CD14-positive monocyte (primary cell): ENCODE measurements around the gene TLCD3A. TPM values are rescaled to one million over a fixed set of nuclear protein-coding genes. Genes with fewer than 3 reads are reported as not detected.

Experiments used
- DNase-seq, 3 donors: peaks; one replicate each; pipeline ENCODE4 v3.0.0-alpha.2; 2011 to 2022
- H2AFZ ChIP-seq: 2 replicates; pipeline ENCODE4 v1.6.0; 2012; ENCODE audit warnings: mild to moderate bottlenecking, low read depth, low read length, inconsistent platforms; ENCODE audit not compliant: insufficient read depth, poor library complexity, severe bottlenecking
- H3K27ac ChIP-seq, 2 donors: 1 replicate in 1 of 2; 2 replicates in 1 of 2; pipeline ENCODE4 v1.5.1; 2012 to 2013; ENCODE audit warnings: low read length in 2 of 2, control low read depth in 1 of 2, inconsistent platforms in 1 of 2, low read depth in 1 of 2, mild to moderate bottlenecking in 1 of 2
- H3K27me3 ChIP-seq, 2 donors: one replicate each; pipeline versions ENCODE4 v1.6.0 to v1.6.1; 2011 to 2013; ENCODE audit warnings: low read length in 2 of 2; ENCODE audit not compliant: control insufficient read depth in 2 of 2, insufficient read depth in 2 of 2
- H3K36me3 ChIP-seq, 2 donors: replicated peaks in 1 of 2; 1 replicate in 1 of 2; 2 replicates in 1 of 2; pipeline versions ENCODE4 v1.5.1 to v1.6.1; 2012 to 2013; ENCODE audit warnings: low read length in 2 of 2, control low read depth in 1 of 2, inconsistent platforms in 1 of 2, mild to moderate bottlenecking in 1 of 2; ENCODE audit not compliant: insufficient read depth in 2 of 2, control insufficient read depth in 1 of 2
- H3K4me1 ChIP-seq, 2 donors: 1 replicate in 1 of 2; 2 replicates in 1 of 2; pipeline versions ENCODE4 v1.5.1 to v1.6.1; 2012 to 2013; ENCODE audit warnings: low read length in 2 of 2, control low read depth in 1 of 2, inconsistent platforms in 1 of 2, mild to moderate bottlenecking in 1 of 2, moderate library complexity in 1 of 2; ENCODE audit not compliant: insufficient read depth in 2 of 2, control insufficient read depth in 1 of 2
- H3K4me2 ChIP-seq: replicated peaks from 2 replicates; pipeline ENCODE3; 2012; ENCODE audit warnings: low read length, moderate library complexity, mild to moderate bottlenecking; ENCODE audit not compliant: poor library complexity, severe bottlenecking; ENCODE audit errors: extremely low read depth
- H3K4me3 ChIP-seq, 3 experiments: fragments of 200-600 bp in 1 of 3; sonication (generic) in 1 of 3; replicated peaks in 1 of 3; 1 replicate in 2 of 3; 2 replicates in 1 of 3; pipeline ENCODE4 v1.5.1; 2011 to 2013; ENCODE audit warnings: low read length in 3 of 3, mild to moderate bottlenecking in 3 of 3, control low read depth in 2 of 3, low read depth in 2 of 3, inconsistent platforms in 1 of 3, moderate library complexity in 1 of 3
- H3K79me2 ChIP-seq: 2 replicates; pipeline ENCODE4 v1.6.0; 2012; ENCODE audit warnings: mild to moderate bottlenecking, control low read depth, inconsistent platforms, low read length, moderate library complexity; ENCODE audit not compliant: insufficient read depth
- H3K9ac ChIP-seq: 2 replicates; pipeline ENCODE4 v1.6.0; 2017; ENCODE audit warnings: low read length, mild to moderate bottlenecking; ENCODE audit not compliant: insufficient read depth, poor library complexity, severe bottlenecking
- H3K9me3 ChIP-seq, 2 donors: replicated peaks in 1 of 2; 1 replicate in 1 of 2; 2 replicates in 1 of 2; pipeline versions ENCODE4 v1.5.1 to v1.6.1; 2012 to 2013; ENCODE audit warnings: low read length in 2 of 2, control low read depth in 1 of 2; ENCODE audit not compliant: control insufficient read depth in 1 of 2, insufficient read depth in 1 of 2
- H4K20me1 ChIP-seq: 2 replicates; pipeline ENCODE4 v1.6.0; 2012; ENCODE audit warnings: mild to moderate bottlenecking, low read length, control low read depth, moderate library complexity; ENCODE audit not compliant: insufficient read depth
- H3K27ac Mint-ChIP-seq, 7 donors: one replicate each; pipeline ENCODE4 v1.8.0; 2020; ENCODE audit warnings: mild to moderate bottlenecking in 7 of 7, mixed read lengths in 7 of 7, moderate library complexity in 6 of 7, inconsistent platforms in 2 of 7
- H3K27me3 Mint-ChIP-seq, 3 donors: one replicate each; pipeline ENCODE4 v1.8.0; 2021 to 2022; ENCODE audit warnings: low read depth in 3 of 3, mild to moderate bottlenecking in 3 of 3, mixed read lengths in 3 of 3, moderate library complexity in 3 of 3, inconsistent platforms in 1 of 3
- H3K36me3 Mint-ChIP-seq, 2 donors: one replicate each; pipeline ENCODE4 v1.8.0; 2020; ENCODE audit warnings: mixed read lengths in 2 of 2, inconsistent platforms in 1 of 2, mild to moderate bottlenecking in 1 of 2
- H3K4me1 Mint-ChIP-seq: one replicate; pipeline ENCODE4 v1.8.0; 2020; ENCODE audit warnings: mild to moderate bottlenecking, mixed read lengths
- H3K4me3 Mint-ChIP-seq, 2 donors: one replicate each; pipeline ENCODE4 v1.8.0; 2020; ENCODE audit warnings: mild to moderate bottlenecking in 2 of 2, mixed read lengths in 2 of 2, moderate library complexity in 1 of 2
- H3K9me3 Mint-ChIP-seq, 7 donors: one replicate each; pipeline ENCODE4 v1.8.0; 2020 to 2022; ENCODE audit warnings: mixed read lengths in 7 of 7, mild to moderate bottlenecking in 6 of 7, moderate library complexity in 6 of 7, inconsistent platforms in 2 of 7
- WGBS: methylation state at CpG from one replicate; pipeline ENCODE4 v1.1.5; 2013; ENCODE audit warnings: missing lambda C conversion rate; ENCODE audit not compliant: insufficient coverage; 5-methylcytosine and 5-hydroxymethylcytosine counted together
- intact Hi-C, 2 donors: fragments of 100-400 bp; cut with micrococcal nuclease; formaldehyde crosslinking; loops; one replicate each; pipeline versions ENCODE4 v1.15.0 to v1.15.1; 2023
- polyA plus RNA-seq, 3 donors: library from polyadenylated mRNA; depleted of rRNA in 1 of 3; unstranded in 2 of 3; stranded (reverse) in 1 of 3; fragments of 300-500 nt in 2 of 3; fragments of >200 nt in 1 of 3; fragmentation: Illumina TruSeq in 2 of 3; gene quantifications; 1 replicate in 2 of 3; 2 replicates in 1 of 3; pipeline ENCODE4 v1.2.3, GENCODE V29; 2012 to 2021
- TF ChIP-seq, protein P1 (sequence below): fragments of 200-600 bp; IDR thresholded peaks from one replicate; pipeline ENCODE4 v1.8.0; 2022; ENCODE audit warnings: antibody characterized with exemption, mild to moderate bottlenecking

Gene TLCD3A
- polyA plus RNA-seq, 3 donors: 0.09 to 1.8 (median 0.13) TPM

DNA sequence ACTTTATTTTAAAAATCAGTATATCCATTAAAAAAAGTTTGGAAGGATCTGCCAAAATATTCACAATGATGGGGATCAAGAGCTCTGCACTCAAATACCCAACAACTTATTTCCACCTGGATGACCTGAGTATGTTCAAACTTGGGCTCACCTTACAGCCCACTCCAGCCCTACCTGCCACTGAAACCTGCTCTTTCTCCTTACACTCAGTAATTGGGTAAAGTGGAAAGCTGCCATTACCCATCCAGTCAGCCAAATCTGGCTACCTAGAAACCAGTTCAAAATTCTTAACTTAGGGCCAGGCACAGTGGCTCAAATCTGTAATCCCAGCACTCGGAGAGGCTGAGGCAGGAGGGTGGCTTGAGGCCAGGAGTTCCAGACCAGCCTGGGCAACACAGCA is 27.4 kb upstream of the TLCD3A start:
- no CpG with 5 or more reads among the region's 1 CpG for WGBS
- Histone ChIP-seq H3K36me3 (peaks cover 40 to 71% of the 10 kb centered on the region in 2 donors), H4K20me1 (peaks cover 43% of the 10 kb centered on the region), H3K4me3 (no peak overlapping the region), H3K9me3 (no peaks in the 10 kb centered on the region), H3K9ac (no peak overlapping the region), H3K4me1 (no peaks in the 10 kb centered on the region), H2AFZ (no peak overlapping the region), H3K4me2 (no peak overlapping the region), H3K79me2 (peaks cover 74% of the 10 kb centered on the region), H3K27me3 (no peaks in the 10 kb centered on the region), H3K27ac (no peak overlapping the region)
- TF ChIP-seq, protein P1, sequence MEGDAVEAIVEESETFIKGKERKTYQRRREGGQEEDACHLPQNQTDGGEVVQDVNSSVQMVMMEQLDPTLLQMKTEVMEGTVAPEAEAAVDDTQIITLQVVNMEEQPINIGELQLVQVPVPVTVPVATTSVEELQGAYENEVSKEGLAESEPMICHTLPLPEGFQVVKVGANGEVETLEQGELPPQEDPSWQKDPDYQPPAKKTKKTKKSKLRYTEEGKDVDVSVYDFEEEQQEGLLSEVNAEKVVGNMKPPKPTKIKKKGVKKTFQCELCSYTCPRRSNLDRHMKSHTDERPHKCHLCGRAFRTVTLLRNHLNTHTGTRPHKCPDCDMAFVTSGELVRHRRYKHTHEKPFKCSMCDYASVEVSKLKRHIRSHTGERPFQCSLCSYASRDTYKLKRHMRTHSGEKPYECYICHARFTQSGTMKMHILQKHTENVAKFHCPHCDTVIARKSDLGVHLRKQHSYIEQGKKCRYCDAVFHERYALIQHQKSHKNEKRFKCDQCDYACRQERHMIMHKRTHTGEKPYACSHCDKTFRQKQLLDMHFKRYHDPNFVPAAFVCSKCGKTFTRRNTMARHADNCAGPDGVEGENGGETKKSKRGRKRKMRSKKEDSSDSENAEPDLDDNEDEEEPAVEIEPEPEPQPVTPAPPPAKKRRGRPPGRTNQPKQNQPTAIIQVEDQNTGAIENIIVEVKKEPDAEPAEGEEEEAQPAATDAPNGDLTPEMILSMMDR: no peak
- Mint-ChIP-seq H3K27me3 (no peaks in the 10 kb centered on the region), H3K27ac (peak overlapping the region in 1 of 7 donors; percentile 3), H3K9me3 (no peaks in the 10 kb centered on the region), H3K36me3 (peaks cover 46 to 77% of the 10 kb centered on the region in 2 donors), H3K4me1 (no peaks in the 10 kb centered on the region), H3K4me3 (no peak overlapping the region)
- no peak for DNase-seq
- intact Hi-C loops: no loop called here

DNA sequence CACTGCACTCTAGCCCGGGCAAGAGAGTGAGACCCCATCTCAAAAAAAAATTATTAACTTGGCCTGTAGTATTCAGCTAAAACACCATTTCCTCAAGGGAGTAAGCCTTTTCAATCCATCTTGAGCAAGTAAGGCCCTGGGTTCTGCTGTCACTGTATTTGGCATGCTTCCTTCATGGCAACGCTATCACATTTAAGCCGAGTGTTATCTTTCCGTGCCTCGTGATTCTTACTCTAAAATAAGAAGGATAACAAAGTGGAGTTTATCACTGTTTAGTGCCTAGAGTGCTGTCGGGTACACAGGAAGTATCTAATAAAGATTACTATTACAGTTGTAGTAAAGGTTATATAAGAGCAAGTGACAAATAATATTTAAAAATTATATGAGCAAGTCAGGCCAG is 26.5 kb upstream of the TLCD3A start:
- peak overlapping the region in 1 of 7 donors; percentile 43 for H3K27ac Mint-ChIP-seq
- H3K36me3 Mint-ChIP-seq: peaks cover 50 to 81% of the 10 kb centered on the region in 2 donors
- H3K4me1 Mint-ChIP-seq: no peaks in the 10 kb centered on the region
- Histone ChIP-seq H3K9me3 (no peaks in the 10 kb centered on the region), H3K27me3 (no peaks in the 10 kb centered on the region), H4K20me1 (peaks cover 37% of the 10 kb centered on the region), H3K27ac (no peak overlapping the region), H3K4me3 (no peak overlapping the region), H2AFZ (no peak overlapping the region), H3K4me2 (no peak overlapping the region), H3K9ac (no peak overlapping the region), H3K79me2 (peaks cover 72% of the 10 kb centered on the region), H3K4me1 (no peaks in the 10 kb centered on the region), H3K36me3 (peaks cover 44 to 76% of the 10 kb centered on the region in 2 donors)
- no peaks in the 10 kb centered on the region for H3K27me3 Mint-ChIP-seq
- TF ChIP-seq, protein P1: no peak
- H3K9me3 Mint-ChIP-seq: no peaks in the 10 kb centered on the region
- no peak for DNase-seq
- 100% methylated on average over 1 of the region's 6 CpGs for WGBS
- intact Hi-C loops: no loop called here
- H3K4me3 Mint-ChIP-seq: no peak overlapping the region
